Measurements from ENCODE around the gene NGFR. TPM values are rescaled to one million over a fixed set of nuclear protein-coding genes. Genes with fewer than 3 reads are reported as not detected.

NGFR gene
- polyA plus RNA-seq, 1 of the 3 experiments (the other 2 are of a cell fraction), result 0.76 TPM

GRCh38 chr17:49459401-49459984, 35.6 kb upstream of the NGFR start (continued):
- TF ChIP-seq MEF2A (IDR thresholded peaks at IDR 0.05; ENCODE audit: borderline replicate concordance, low read depth) (no peak), EP300 (IDR thresholded peaks at IDR 0.05; ENCODE audit: borderline replicate concordance in 1 of 2, low read depth in 1 of 2, low read length in 1 of 2) (no peak), NFIC (IDR thresholded peaks at IDR 0.05; ENCODE audit: borderline replicate concordance) (no peak), RFX5 (IDR thresholded peaks at IDR 0.05; ENCODE audit: low read length) (no peak), EZH2phosphoT487 (IDR thresholded peaks at IDR 0.05; ENCODE audit: borderline replicate concordance, low read depth) (no peak), POLR2AphosphoS5 (IDR thresholded peaks at IDR 0.05; ENCODE audit: low read depth, low read length) (no peak), MAX (IDR thresholded peaks at IDR 0.05; ENCODE audit: low read depth) (no peak), TAF1 (IDR thresholded peaks at IDR 0.05; ENCODE audit: borderline replicate concordance, low read depth, low read length) (no peak), SIN3A (IDR thresholded peaks at IDR 0.05; ENCODE audit: borderline replicate concordance, low read depth, low read length) (no peak), ELF1 (IDR thresholded peaks at IDR 0.05) (no peak), FOSL2 (IDR thresholded peaks at IDR 0.05; ENCODE audit: borderline replicate concordance, low read depth) (no peak)

- 80% methylated on average over 6 of the region's 7 CpGs for WGBS (ENCODE audit: low lambda C conversion rate)
- Histone ChIP-seq H3K36me3 (replicated peaks in 1 of 2; ENCODE audit: control insufficient read depth in 1 of 2, insufficient read depth in 2 of 2, low read length in 1 of 2) (no peaks in the 10 kb centered on the region), H3K4me3 (ENCODE audit: low read depth in 2 of 2, low read length in 1 of 2) (no peak overlapping the region), H3K9me2 (no peaks in the 10 kb centered on the region), H3K27ac (ENCODE audit: low read depth in 2 of 2, low read length in 1 of 2) (no peak overlapping the region), H3K9ac (no peak overlapping the region), H3K27me3 (ENCODE audit: insufficient read depth) (peaks cover 56% of the 10 kb centered on the region), H3K4me2 (no peak overlapping the region), H3K9me3 (no peaks in the 10 kb centered on the region), H2AFZ (ENCODE audit: low read depth) (no peak overlapping the region), H3K4me1 (ENCODE audit: control insufficient read depth in 1 of 2, insufficient read depth in 2 of 2, low read depth in 1 of 2, low read length in 1 of 2) (peaks cover 7 to 12% of the 10 kb centered on the region in 2 experiments; a peak in 2 of 4 replicates), H3K79me2 (ENCODE audit: insufficient read depth) (no peaks in the 10 kb centered on the region), H4K20me1 (ENCODE audit: insufficient read depth) (no peaks in the 10 kb centered on the region), H3F3A (replicated peaks; ENCODE audit: insufficient read depth) (no peaks in the 10 kb centered on the region)
- TF ChIP-seq IRF3 (IDR thresholded peaks at IDR 0.05; ENCODE audit: low read depth, low read length) (no peak), YY1 (IDR thresholded peaks at IDR 0.05; ENCODE audit: low read depth) (no peak), FOSL2 (IDR thresholded peaks at IDR 0.05; ENCODE audit: borderline replicate concordance, low read depth) (no peak), GATA2 (CRISPR knock-in tag; IDR thresholded peaks at IDR 0.05) (no peak), TCF12 (IDR thresholded peaks at IDR 0.05) (no peak), NFIC (IDR thresholded peaks at IDR 0.05; ENCODE audit: borderline replicate concordance) (no peak), SMC3 (IDR thresholded peaks at IDR 0.05; ENCODE audit: low read depth, low read length) (no peak), ZBTB33 (IDR thresholded peaks at IDR 0.05; ENCODE audit: borderline replicate concordance, low read depth) (no peak), CHD2 (IDR thresholded peaks at IDR 0.05; ENCODE audit: low read length, partially characterized antibody) (no peak), EP300 (IDR thresholded peaks at IDR 0.05; ENCODE audit: borderline replicate concordance in 1 of 2, low read depth in 1 of 2, low read length in 1 of 2) (no peak), MEF2A (IDR thresholded peaks at IDR 0.05; ENCODE audit: borderline replicate concordance, low read depth) (no peak), MXI1 (IDR thresholded peaks at IDR 0.05; ENCODE audit: low read depth, low read length) (no peak), PBX3 (IDR thresholded peaks at IDR 0.05) (no peak), USF2 (IDR thresholded peaks at IDR 0.05; ENCODE audit: borderline replicate concordance, low read depth, low read length) (no peak), MAX (IDR thresholded peaks at IDR 0.05; ENCODE audit: low read depth) (no peak), RAD21 (IDR thresholded peaks at IDR 0.05; ENCODE audit: low read length) (no peak), RCOR1 (IDR thresholded peaks at IDR 0.05; ENCODE audit: low read length) (no peak), EZH2phosphoT487 (IDR thresholded peaks at IDR 0.05; ENCODE audit: borderline replicate concordance, low read depth) (no peak)
- ChIA-PET POLR2A (no interaction called here), CTCF (interaction anchor here (1.0 to 1.3 kb wide), 5 partner anchors 9 to 97 kb away, joined by 3 to 5 read pairs (median 3); no protein-coding TSS in a partner anchor)
- DNase-seq, result no peak
These were observed 34.7 kb upstream of the NGFR start for GRCh38 chr17:49460401-49460800.
